Panc1 (cell line): ENCODE results near the gene MAB21L3. TPM values are rescaled to one million over a fixed set of nuclear protein-coding genes. Genes with fewer than 3 reads are reported as not detected.

Experiments
- ATAC-seq: fragments of 200-7000 bp; cut with Tn5 transposase; 2 replicates; pipeline ENCODE4 v1.9.1; 2020; ENCODE audit warnings: mild to moderate bottlenecking, moderate library complexity
- BruUV-seq: library from RNA; stranded (reverse); fragments of 400-500 nt; replicated peaks from 2 replicates; lab custom pipeline; 2021; lab: Mats Ljungman, UMichigan
- CTCF ChIA-PET: fragments of 300-600 bp; sonication (Branson Sonifier 250); formaldehyde crosslinking; loops from one replicate; lab custom pipeline; 2022; ENCODE audit warnings: antibody characterized with exemption; lab: Charles Lee
- POLR2A ChIA-PET: fragments of 300-600 bp; sonication (Branson Sonifier 250); formaldehyde crosslinking; loops from one replicate; lab custom pipeline; 2022; ENCODE audit warnings: antibody characterized with exemption; lab: Charles Lee
- DNase-seq: peaks from one replicate; pipeline ENCODE4 v3.0.0-alpha.2; 2010; ENCODE audit warnings: low read depth, low spot score
- H3K27ac ChIP-seq: 2 replicates; pipeline ENCODE4 v1.5.1; 2011; ENCODE audit warnings: mild to moderate bottlenecking, low read length, inconsistent platforms
- H3K27me3 ChIP-seq: fragments of 200-500 bp; sonication (Bioruptor generic); 2 replicates; pipeline ENCODE4 v1.6.0; 2014; ENCODE audit warnings: low read length, inconsistent platforms; ENCODE audit not compliant: control insufficient read depth, insufficient read depth
- H3K36me3 ChIP-seq: fragments of 200-500 bp; sonication (Bioruptor generic); 2 replicates; pipeline ENCODE4 v1.5.1; 2014; ENCODE audit warnings: inconsistent platforms, mild to moderate bottlenecking, low read length, moderate library complexity; ENCODE audit not compliant: control insufficient read depth, insufficient read depth
- H3K4me1 ChIP-seq: 2 replicates; pipeline ENCODE4 v1.5.1; 2011; ENCODE audit warnings: inconsistent platforms, mild to moderate bottlenecking, low read length, moderate library complexity; ENCODE audit not compliant: control insufficient read depth, insufficient read depth
- H3K4me3 ChIP-seq, 2 experiments: 2 replicates each; pipeline ENCODE4 v1.5.1; 2011 to 2012; ENCODE audit warnings: low read depth in 2 of 2, low read length in 2 of 2, mild to moderate bottlenecking in 2 of 2, inconsistent platforms in 1 of 2, moderate library complexity in 1 of 2
- H3K9me3 ChIP-seq: fragments of 200-500 bp; sonication (Bioruptor generic); 2 replicates; pipeline ENCODE4 v1.5.1; 2014; ENCODE audit warnings: low read depth, mild to moderate bottlenecking, inconsistent platforms, low read length, moderate library complexity; ENCODE audit not compliant: control insufficient read depth, insufficient read depth
- CTCF ChIP-seq: fragments of 450-650 bp; IDR thresholded peaks from 2 replicates; pipeline ENCODE4 v1.5.1; 2017; ENCODE audit warnings: mild to moderate bottlenecking
- POLR2AphosphoS5 ChIP-seq: IDR thresholded peaks from 2 replicates; pipeline ENCODE4 v1.6.1; 2012; ENCODE audit warnings: mild to moderate bottlenecking, low read depth, low read length, moderate library complexity
- REST ChIP-seq, 2 experiments: IDR thresholded peaks; 2 replicates each; pipeline ENCODE4 v1.6.1; 2011 to 2012; ENCODE audit warnings: low read depth in 2 of 2, control low read depth in 1 of 2, low read length in 1 of 2, mild to moderate bottlenecking in 1 of 2, moderate library complexity in 1 of 2; ENCODE audit not compliant: insufficient read depth in 1 of 2
- SIN3A ChIP-seq: IDR thresholded peaks from 2 replicates; pipeline ENCODE4 v1.6.1; 2012; ENCODE audit warnings: low read depth, mild to moderate bottlenecking, low read length, moderate library complexity, borderline replicate concordance; ENCODE audit not compliant: insufficient read depth
- TCF7L2 ChIP-seq: IDR thresholded peaks from 2 replicates; pipeline ENCODE4 v1.6.1; 2011; ENCODE audit warnings: mild to moderate bottlenecking, low read depth, low read length, inconsistent platforms
- in situ Hi-C: cut with HindIII; loops from 2 replicates; pipeline ENCODE4 v1.10.0; 2016; ENCODE audit warnings: low sequenced_read_pairs, low pct_unique_long_range_greater_than_20kb
- intact Hi-C: fragments of 100-400 bp; cut with micrococcal nuclease; formaldehyde crosslinking; loops from one replicate; pipeline ENCODE4 v1.10.0; 2022; ENCODE audit not compliant: unreplicated experiment
- total RNA-seq: library from RNA; stranded (reverse); gene quantifications from one replicate; pipeline ENCODE4 v1.2.1, GENCODE V29; 2021; ENCODE audit not compliant: unreplicated experiment

The MAB21L3 gene
- total RNA-seq, 1 experiment from 2014 or later = not detected

- Histone ChIP-seq H3K27me3 (no peaks in the 10 kb centered on the region), H3K4me1 (no peaks in the 10 kb centered on the region), H3K4me3 (no peak overlapping the region), H3K27ac (no peak overlapping the region), H3K9me3 (no peaks in the 10 kb centered on the region), H3K36me3 (no peaks in the 10 kb centered on the region)
- POLR2A ChIA-PET = no interaction called here
- no TSS peak for BruUV-seq
- intact Hi-C loops = no loop called here
- no peak for TF ChIP-seq REST (IDR thresholded peaks at IDR 0.05; ENCODE audit: insufficient read depth in 1 of 2, low read depth in 2 of 2, low read length in 1 of 2)
- no peak for ATAC-seq
- CTCF ChIA-PET = no interaction called here
- in situ Hi-C loops = no loop called here
- DNase-seq = no peak
Observed at GRCh38 chr1:116111524-116112021, 374 bp downstream of the MAB21L3 start.

- intact Hi-C loops (no loop called here), in situ Hi-C loops (no loop called here)
- Histone ChIP-seq H3K27me3 (no peaks in the 10 kb centered on the region), H3K9me3 (no peaks in the 10 kb centered on the region), H3K4me3 (no peak overlapping the region), H3K36me3 (no peaks in the 10 kb centered on the region), H3K27ac (no peak overlapping the region), H3K4me1 (no peaks in the 10 kb centered on the region)
- CTCF ChIA-PET = no interaction called here
- TF ChIP-seq SIN3A (no peak), TCF7L2 (no peak), CTCF (no peak), POLR2AphosphoS5 (no peak), REST (IDR thresholded peaks at IDR 0.05; ENCODE audit: insufficient read depth in 1 of 2, low read depth in 2 of 2, low read length in 1 of 2) (no peak)
- no TSS peak for BruUV-seq
- ATAC-seq (no peak), DNase-seq (no peak)
- POLR2A ChIA-PET = no interaction called here
Observed at GRCh38 chr1:116112388-116113140, 1.4 kb downstream of the MAB21L3 start.
